IPS-15b (cell line): Measurements from ENCODE around the gene UTP11.

ENCODE experiments used
- H3K27me3 ChIP-seq: one replicate; pipeline ENCODE4 v1.6.1; 2013; ENCODE audit warnings: low read length; ENCODE audit not compliant: control insufficient read depth, insufficient read depth
- H3K36me3 ChIP-seq: one replicate; pipeline ENCODE4 v1.6.1; 2013; ENCODE audit warnings: low read length; ENCODE audit not compliant: control insufficient read depth, insufficient read depth
- H3K4me1 ChIP-seq: one replicate; pipeline ENCODE4 v1.6.1; 2013; ENCODE audit warnings: mild to moderate bottlenecking, low read length; ENCODE audit not compliant: control insufficient read depth, insufficient read depth
- H3K4me3 ChIP-seq: one replicate; pipeline ENCODE4 v1.5.1; 2013; ENCODE audit warnings: low read depth, low read length
- H3K9ac ChIP-seq: one replicate; pipeline ENCODE4 v1.6.1; 2013; ENCODE audit warnings: low read depth, mild to moderate bottlenecking, low read length
- H3K9me3 ChIP-seq: one replicate; pipeline ENCODE4 v1.6.1; 2013; ENCODE audit warnings: mild to moderate bottlenecking, low read length; ENCODE audit not compliant: control insufficient read depth, insufficient read depth

Gene UTP11

GRCh38 chr1:38072858-38073257, 60.3 kb downstream of the UTP11 start:
- Histone ChIP-seq H3K4me3 (no peak overlapping the region), H3K4me1 (peaks cover 21% of the 10 kb centered on the region), H3K9me3 (no peaks in the 10 kb centered on the region), H3K36me3 (no peaks in the 10 kb centered on the region), H3K9ac (no peak overlapping the region), H3K27me3 (no peaks in the 10 kb centered on the region)

- Histone ChIP-seq H3K9me3 (no peaks in the 10 kb centered on the region), H3K27me3 (no peaks in the 10 kb centered on the region), H3K36me3 (no peaks in the 10 kb centered on the region), H3K4me3 (no peak overlapping the region), H3K4me1 (peaks cover 21% of the 10 kb centered on the region), H3K9ac (no peak overlapping the region)
Measured at GRCh38 chr1:38073534-38074301, 61.2 kb downstream of the UTP11 start.

- Histone ChIP-seq H3K4me1 (peaks cover 21% of the 10 kb centered on the region), H3K4me3 (no peak overlapping the region), H3K9me3 (no peaks in the 10 kb centered on the region), H3K36me3 (no peaks in the 10 kb centered on the region), H3K9ac (no peak overlapping the region), H3K27me3 (no peaks in the 10 kb centered on the region)
Measured at GRCh38 chr1:38074302-38074677, 61.8 kb downstream of the UTP11 start.
